Endothelial cell of umbilical vein (primary cell): ENCODE measurements around the gene DNAJC7. TPM values are rescaled to one million over a fixed set of nuclear protein-coding genes. Genes with fewer than 3 reads are reported as not detected.

Experiments
- BruUV-seq: library from RNA; stranded (reverse); fragments of 400-500 nt; replicated peaks from 2 replicates; lab custom pipeline; 2021; lab: Mats Ljungman, UMichigan
- CTCF ChIA-PET: fragments of 300-600, 350-600 bp; sonication (Branson Sonifier 250); formaldehyde crosslinking; loops from one replicate; lab custom pipeline; 2021; ENCODE audit warnings: antibody characterized with exemption, inconsistent platforms; lab: Charles Lee
- POLR2A ChIA-PET: fragments of 300-600, 350-600 bp; sonication (Branson Sonifier 250); formaldehyde crosslinking; loops from one replicate; lab custom pipeline; 2021; ENCODE audit warnings: antibody characterized with exemption, inconsistent platforms; lab: Charles Lee
- DNase-seq: peaks from one replicate; pipeline ENCODE4 v3.0.0-alpha.2; 2011; ENCODE audit warnings: low read depth, low spot score
- FAIRE-seq: peaks from 2 replicates; lab custom pipeline; 2011; peaks lifted over from hg19 to GRCh38; lab: Jason Lieb, UNC
- H2AFZ ChIP-seq: 2 replicates; pipeline ENCODE4 v1.6.0; 2012; ENCODE audit warnings: low read depth, low read length, control low read depth, inconsistent platforms
- H3K27ac ChIP-seq: 2 replicates; pipeline ENCODE4 v1.5.1; 2011; ENCODE audit warnings: low read depth, mild to moderate bottlenecking, control low read depth, low read length, moderate library complexity; ENCODE audit not compliant: insufficient read depth
- H3K27me3 ChIP-seq, 2 experiments: 2 replicates each; pipeline versions ENCODE4 v1.6.0 to v1.6.1; 2011; ENCODE audit warnings: low read length in 2 of 2, mixed read lengths in 1 of 2; ENCODE audit not compliant: control insufficient read depth in 2 of 2, insufficient read depth in 2 of 2
- H3K36me3 ChIP-seq, 2 experiments: 2 replicates in 1 of 2; 3 replicates in 1 of 2; pipeline ENCODE4 v1.5.1; 2011; ENCODE audit warnings: low read length in 2 of 2, mild to moderate bottlenecking in 1 of 2, moderate library complexity in 1 of 2; ENCODE audit not compliant: control insufficient read depth in 2 of 2, insufficient read depth in 2 of 2; ENCODE audit errors: extremely low read depth in 1 of 2
- H3K4me1 ChIP-seq: 3 replicates; pipeline ENCODE4 v1.5.1; 2011; ENCODE audit warnings: mild to moderate bottlenecking, low read length; ENCODE audit not compliant: control insufficient read depth, insufficient read depth; ENCODE audit errors: extremely low read depth
- H3K4me2 ChIP-seq: 2 replicates; pipeline ENCODE4 v1.6.1; 2011; ENCODE audit warnings: low read length, control low read depth, mixed read lengths; ENCODE audit not compliant: insufficient read depth
- H3K4me3 ChIP-seq, 3 experiments: fragments of 200-600 bp in 1 of 3; sonication (generic), shearing (Covaris generic) in 1 of 3; replicated peaks in 1 of 3; 2 replicates each; pipeline ENCODE4 v1.5.1; 2011 to 2016; ENCODE audit warnings: control low read depth in 3 of 3, low read length in 3 of 3, mild to moderate bottlenecking in 2 of 3, inconsistent platforms in 1 of 3, low read depth in 1 of 3, moderate library complexity in 1 of 3; ENCODE audit not compliant: insufficient read depth in 1 of 3
- H3K79me2 ChIP-seq: 2 replicates; pipeline ENCODE4 v1.6.0; 2012; ENCODE audit warnings: low read length, inconsistent platforms; ENCODE audit not compliant: control insufficient read depth, insufficient read depth
- H3K9ac ChIP-seq: replicated peaks from 2 replicates; pipeline ENCODE3; 2011; ENCODE audit warnings: low read length, control low read depth; ENCODE audit not compliant: insufficient read depth; ENCODE audit errors: extremely low read depth
- H3K9me1 ChIP-seq: replicated peaks from 3 replicates; pipeline ENCODE4 v1.6.0; 2011; ENCODE audit warnings: mild to moderate bottlenecking, low read length; ENCODE audit not compliant: control insufficient read depth, insufficient read depth; ENCODE audit errors: extremely low read depth
- H3K9me3 ChIP-seq: replicated peaks from 2 replicates; pipeline ENCODE4 v1.5.1; 2012; ENCODE audit warnings: low read length, inconsistent platforms; ENCODE audit not compliant: control insufficient read depth, insufficient read depth
- H4K20me1 ChIP-seq: replicated peaks from 2 replicates; pipeline ENCODE3; 2011; ENCODE audit warnings: mild to moderate bottlenecking, low read length; ENCODE audit not compliant: control insufficient read depth, insufficient read depth; ENCODE audit errors: extremely low read depth
- EZH2 ChIP-seq: IDR thresholded peaks from 2 replicates; pipeline ENCODE4 v1.6.1; 2012; ENCODE audit warnings: borderline replicate concordance, low read depth, mild to moderate bottlenecking, moderate library complexity, low read length, inconsistent platforms; ENCODE audit not compliant: severe bottlenecking
- GATA2 ChIP-seq: IDR thresholded peaks from 2 replicates; pipeline ENCODE4 v1.7.0; 2011; ENCODE audit warnings: low read depth, mild to moderate bottlenecking, moderate library complexity, mixed read lengths, low read length; ENCODE audit not compliant: insufficient read length, insufficient read depth
- JUN ChIP-seq: IDR thresholded peaks from 2 replicates; pipeline ENCODE4 v1.6.1; 2011; ENCODE audit warnings: borderline replicate concordance, low read depth; ENCODE audit not compliant: insufficient read length, insufficient read depth
- MAX ChIP-seq: IDR thresholded peaks from 2 replicates; pipeline ENCODE4 v1.6.1; 2011; ENCODE audit not compliant: insufficient read depth, insufficient read length
- MYC ChIP-seq: IDR thresholded peaks from one replicate; pipeline ENCODE4 v1.6.1; 2011; ENCODE audit warnings: mild to moderate bottlenecking, low read depth, low read length
- POLR2A ChIP-seq: IDR thresholded peaks from 2 replicates; pipeline ENCODE4 v1.6.1; 2012; ENCODE audit warnings: low read depth, mild to moderate bottlenecking, control low read depth, low read length
- POLR2AphosphoS5 ChIP-seq: IDR thresholded peaks from 2 replicates; pipeline ENCODE4 v1.6.1; 2012; ENCODE audit warnings: low read depth, mild to moderate bottlenecking, control low read depth, low read length, moderate library complexity; ENCODE audit not compliant: insufficient read depth
- dilution Hi-C: fragments of 300-500 bp; cut with MboI; formaldehyde crosslinking; loops from one replicate; pipeline ENCODE4 v1.15.0; 2019; ENCODE audit warnings: low sequenced_read_pairs; ENCODE audit not compliant: extremely low pct_ligation_motif_present
- intact Hi-C: fragments of 100-400 bp; cut with micrococcal nuclease; formaldehyde crosslinking; loops from one replicate; pipeline ENCODE4 v1.10.0; 2022
- polyA plus RNA-seq, 4 experiments: library from polyadenylated mRNA; depleted of rRNA in 3 of 4; stranded (reverse) in 3 of 4; unstranded in 1 of 4; fragments of >200 nt; gene quantifications; 2 replicates each; pipeline versions ENCODE4 v1.2.1 to v1.2.3, GENCODE V29; 2011 to 2012; ENCODE audit warnings: missing spikeins in 1 of 4
- total RNA-seq: library from RNA; stranded (reverse); gene quantifications from 2 replicates; pipeline ENCODE4 v1.2.3, GENCODE V29; 2021
- TF ChIP-seq, protein P1 (sequence below), 2 donors: IDR thresholded peaks; 1 replicate in 1 of 2; 2 replicates in 1 of 2; pipeline ENCODE4 v1.5.1; 2011; ENCODE audit warnings: low read length in 2 of 2, mild to moderate bottlenecking in 2 of 2, moderate library complexity in 2 of 2, control low read depth in 1 of 2, inconsistent platforms in 1 of 2, low read depth in 1 of 2; ENCODE audit not compliant: insufficient read depth in 1 of 2; ENCODE audit errors: extremely low read depth in 1 of 2

DNAJC7 gene
- total and polyA plus RNA-seq, 2 donors (not counting 3 experiments of a cell fraction or from before 2014, with no cell fraction given), result 19.8 to 111 TPM

- ChIA-PET POLR2A (no interaction called here), CTCF (interaction anchor here (1.1 to 1.5 kb wide), 4 partner anchors 12 to 39 kb away, joined by 4 to 6 read pairs (median 4); partner anchors contain the start of genes CNP and DNAJC7)
- H2AFZ ChIP-seq, result no peak overlapping the region
- no peak overlapping the region for H3K4me2 ChIP-seq
- no peaks in the 10 kb centered on the region for H3K9me3 ChIP-seq
- FAIRE-seq (no peak), DNase-seq (no peak)
- H3K27ac ChIP-seq, result no peak overlapping the region
- no TSS peak for BruUV-seq
- peaks cover 17 to 63% of the 10 kb centered on the region in 2 experiments for H3K36me3 ChIP-seq
- no peak overlapping the region for H3K9ac ChIP-seq
- H3K4me3 ChIP-seq, result no peak overlapping the region
- intact Hi-C loops (no loop called here), dilution Hi-C loops (no loop called here)
- TF ChIP-seq MYC (no peak), MAX (no peak), JUN (no peak), EZH2 (no peak), POLR2AphosphoS5 (no peak), GATA2 (no peak), POLR2A (no peak)
- TF ChIP-seq, protein P1, sequence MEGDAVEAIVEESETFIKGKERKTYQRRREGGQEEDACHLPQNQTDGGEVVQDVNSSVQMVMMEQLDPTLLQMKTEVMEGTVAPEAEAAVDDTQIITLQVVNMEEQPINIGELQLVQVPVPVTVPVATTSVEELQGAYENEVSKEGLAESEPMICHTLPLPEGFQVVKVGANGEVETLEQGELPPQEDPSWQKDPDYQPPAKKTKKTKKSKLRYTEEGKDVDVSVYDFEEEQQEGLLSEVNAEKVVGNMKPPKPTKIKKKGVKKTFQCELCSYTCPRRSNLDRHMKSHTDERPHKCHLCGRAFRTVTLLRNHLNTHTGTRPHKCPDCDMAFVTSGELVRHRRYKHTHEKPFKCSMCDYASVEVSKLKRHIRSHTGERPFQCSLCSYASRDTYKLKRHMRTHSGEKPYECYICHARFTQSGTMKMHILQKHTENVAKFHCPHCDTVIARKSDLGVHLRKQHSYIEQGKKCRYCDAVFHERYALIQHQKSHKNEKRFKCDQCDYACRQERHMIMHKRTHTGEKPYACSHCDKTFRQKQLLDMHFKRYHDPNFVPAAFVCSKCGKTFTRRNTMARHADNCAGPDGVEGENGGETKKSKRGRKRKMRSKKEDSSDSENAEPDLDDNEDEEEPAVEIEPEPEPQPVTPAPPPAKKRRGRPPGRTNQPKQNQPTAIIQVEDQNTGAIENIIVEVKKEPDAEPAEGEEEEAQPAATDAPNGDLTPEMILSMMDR (IDR thresholded peaks at IDR 0.05; ENCODE audit: extremely low read depth in 1 of 2, insufficient read depth in 1 of 2, low read depth in 1 of 2, low read length in 2 of 2), result no peak
- no peaks in the 10 kb centered on the region for H4K20me1 ChIP-seq
- no peaks in the 10 kb centered on the region for H3K27me3 ChIP-seq
- H3K79me2 ChIP-seq, result no peaks in the 10 kb centered on the region
- no peaks in the 10 kb centered on the region for H3K4me1 ChIP-seq
- H3K9me1 ChIP-seq, result no peaks in the 10 kb centered on the region
Observed at GRCh38 chr17:41977991-41978390, 39.2 kb downstream of the DNAJC7 start.
